ENCODE measurements around the gene GPS2. TPM values are rescaled to one million over a fixed set of nuclear protein-coding genes. Genes with fewer than 3 reads are reported as not detected.

Gene GPS2
- total RNA-seq, 4 donors from 2014 or later = 77.4 to 123 (median 87.0) TPM

DNA sequence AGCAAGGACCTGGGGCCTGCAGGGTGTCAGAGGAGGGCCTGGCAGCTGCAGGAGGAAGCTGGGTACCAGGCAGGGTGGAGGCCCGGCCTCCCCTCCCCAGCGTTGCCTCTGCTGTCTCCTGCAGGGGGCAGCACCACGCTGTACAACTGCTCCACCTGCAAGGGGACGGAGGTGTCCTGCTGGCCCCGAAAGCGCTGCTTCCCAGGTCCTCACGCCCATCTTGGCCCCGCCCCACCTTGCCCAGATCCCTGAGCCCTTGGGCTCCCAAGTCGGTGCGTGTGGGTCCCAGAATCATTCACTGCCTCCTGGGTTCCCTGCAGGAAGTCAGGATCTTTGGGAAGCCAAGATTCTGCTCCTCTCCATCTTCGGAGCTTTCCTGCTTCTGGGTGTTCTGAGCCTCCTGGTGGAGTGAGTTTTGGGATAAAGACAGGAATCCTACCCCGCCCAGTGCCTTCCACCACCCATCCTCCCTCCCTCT, 41.0 kb upstream of the GPS2 start:
- Histone ChIP-seq H3K4me1 (peaks cover 44% of the 10 kb centered on the region), H3K4me3 (no peak overlapping the region), H3K36me3 (no peaks in the 10 kb centered on the region), H3K27ac (peak overlapping the region; percentile 57), H3K9me3 (no peaks in the 10 kb centered on the region), H3K27me3 (no peaks in the 10 kb centered on the region)
- peak; percentile 89 to 90 for DNase-seq (ENCODE audit: low spot score in 2 of 2)
- TF ChIP-seq, protein P1, sequence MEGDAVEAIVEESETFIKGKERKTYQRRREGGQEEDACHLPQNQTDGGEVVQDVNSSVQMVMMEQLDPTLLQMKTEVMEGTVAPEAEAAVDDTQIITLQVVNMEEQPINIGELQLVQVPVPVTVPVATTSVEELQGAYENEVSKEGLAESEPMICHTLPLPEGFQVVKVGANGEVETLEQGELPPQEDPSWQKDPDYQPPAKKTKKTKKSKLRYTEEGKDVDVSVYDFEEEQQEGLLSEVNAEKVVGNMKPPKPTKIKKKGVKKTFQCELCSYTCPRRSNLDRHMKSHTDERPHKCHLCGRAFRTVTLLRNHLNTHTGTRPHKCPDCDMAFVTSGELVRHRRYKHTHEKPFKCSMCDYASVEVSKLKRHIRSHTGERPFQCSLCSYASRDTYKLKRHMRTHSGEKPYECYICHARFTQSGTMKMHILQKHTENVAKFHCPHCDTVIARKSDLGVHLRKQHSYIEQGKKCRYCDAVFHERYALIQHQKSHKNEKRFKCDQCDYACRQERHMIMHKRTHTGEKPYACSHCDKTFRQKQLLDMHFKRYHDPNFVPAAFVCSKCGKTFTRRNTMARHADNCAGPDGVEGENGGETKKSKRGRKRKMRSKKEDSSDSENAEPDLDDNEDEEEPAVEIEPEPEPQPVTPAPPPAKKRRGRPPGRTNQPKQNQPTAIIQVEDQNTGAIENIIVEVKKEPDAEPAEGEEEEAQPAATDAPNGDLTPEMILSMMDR (IDR thresholded peaks at IDR 0.05) = peak; percentile 61 to 90
- TF ChIP-seq POLR2A (IDR thresholded peaks at IDR 0.05) = no peak
- 5% methylated on average over 7 of the region's 12 CpGs for WGBS

DNA sequence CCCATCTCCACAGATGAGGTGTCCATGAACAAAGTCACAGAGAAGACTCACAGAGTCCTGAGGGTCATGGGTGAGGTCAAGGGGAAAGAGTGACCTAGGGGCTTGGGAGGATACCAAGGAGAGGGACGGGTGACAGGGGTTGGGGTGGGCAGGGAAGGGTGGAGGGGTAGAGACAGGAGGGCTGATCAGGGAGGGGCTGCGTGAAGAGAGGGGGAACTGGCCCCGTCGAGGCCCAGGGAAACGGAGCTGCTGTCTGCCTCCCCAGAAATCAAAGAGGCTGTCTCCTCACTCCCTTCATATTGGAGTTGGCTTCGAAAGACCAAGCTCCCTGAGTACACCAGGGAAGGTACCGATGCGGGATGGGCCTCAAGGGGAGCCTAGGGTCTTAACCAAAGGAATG, 40.4 kb upstream of the GPS2 start:
- Histone ChIP-seq H3K4me1 (peaks cover 49% of the 10 kb centered on the region), H3K27me3 (no peaks in the 10 kb centered on the region), H3K4me3 (no peak overlapping the region), H3K9me3 (no peaks in the 10 kb centered on the region), H3K36me3 (no peaks in the 10 kb centered on the region), H3K27ac (peak overlapping the region; percentile 34)
- WGBS = 76% methylated on average over 8 of the region's 8 CpGs
- TF ChIP-seq POLR2AphosphoS5 (IDR thresholded peaks at IDR 0.05) (no peak), EP300 (IDR thresholded peaks at IDR 0.05) (no peak), POLR2A (IDR thresholded peaks at IDR 0.05) (no peak)
- TF ChIP-seq, protein P1 (IDR thresholded peaks at IDR 0.05) = no peak
- no peak for DNase-seq (ENCODE audit: low spot score in 2 of 2)

DNA sequence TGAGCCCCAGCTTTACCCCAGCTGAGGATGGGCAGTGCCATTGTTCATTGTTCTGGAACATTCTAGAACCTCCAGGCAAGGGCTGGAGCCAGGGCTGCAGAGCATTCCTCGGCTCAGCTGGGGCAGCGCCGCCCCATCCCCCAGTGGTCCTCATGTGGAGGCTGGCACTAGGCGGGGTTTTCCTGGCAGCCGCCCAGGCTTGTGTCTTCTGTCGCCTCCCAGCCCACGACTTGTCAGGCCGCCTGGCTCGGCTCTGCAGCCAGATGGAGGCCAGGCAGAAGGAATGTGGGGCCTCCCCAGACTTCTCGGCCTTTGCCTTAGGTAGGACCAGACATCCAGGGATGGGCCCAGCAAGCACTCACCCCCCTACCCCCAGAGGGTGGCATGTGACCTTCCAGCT, 39.9 kb upstream of the GPS2 start, which contains the start of gene TMEM95:
Gene TMEM95 (plus strand): TSS at position 104 of the 400 bp plus-strand sequence. CDS start 49 bp downstream, at position 153.
- Histone ChIP-seq H3K36me3 (no peaks in the 10 kb centered on the region), H3K9me3 (no peaks in the 10 kb centered on the region), H3K4me1 (peaks cover 54% of the 10 kb centered on the region), H3K4me3 (peak within 1 kb of the TSS; percentile 79), H3K27ac (peak within 1 kb of the TSS; percentile 97), H3K27me3 (no peaks in the 10 kb centered on the region)
- WGBS = 20% methylated on average over 1 of the region's 10 CpGs
- TF ChIP-seq POLR2AphosphoS5 (IDR thresholded peaks at IDR 0.05) = no peak
- TF ChIP-seq, protein P1 (IDR thresholded peaks at IDR 0.05) = no peak
- TF ChIP-seq EP300 (IDR thresholded peaks at IDR 0.05) = no peak
- TF ChIP-seq POLR2A (IDR thresholded peaks at IDR 0.05) = no peak
- DNase-seq (ENCODE audit: low spot score in 2 of 2) = peak in 1 of 2 donors; percentile 69

DNA sequence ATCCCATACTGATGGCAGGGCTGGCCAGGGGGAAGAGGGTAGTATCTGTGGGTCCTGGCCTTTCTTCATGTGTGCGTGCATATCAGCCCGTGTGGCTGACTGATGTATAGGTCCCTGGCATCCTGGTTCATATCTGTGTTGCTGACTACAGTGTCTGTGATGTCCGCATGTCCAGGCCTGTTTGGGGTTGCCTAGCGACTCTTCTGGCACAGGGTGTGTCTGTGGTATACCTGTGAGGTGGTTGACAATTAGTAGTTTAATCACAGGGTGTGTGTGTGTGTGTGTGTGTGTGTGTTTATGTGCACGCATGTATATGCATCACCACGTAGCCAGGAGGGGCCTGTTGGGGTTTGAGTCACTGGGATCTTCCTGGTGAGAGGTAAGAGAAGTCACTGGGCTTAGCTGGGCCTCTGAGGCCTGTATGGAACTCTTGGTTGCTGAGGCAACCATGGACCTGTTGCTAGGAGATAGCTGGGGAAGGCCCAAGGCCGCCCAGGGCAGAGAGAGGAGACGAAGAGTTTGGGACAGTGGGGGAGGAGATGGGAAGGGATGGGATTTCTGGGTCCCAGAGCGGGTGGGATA, 39.2 kb upstream of the GPS2 start:
- DNase-seq (ENCODE audit: low spot score in 2 of 2) = peak in 1 of 2 donors; percentile 77
- Histone ChIP-seq H3K27me3 (no peaks in the 10 kb centered on the region), H3K27ac (peak overlapping the region; percentile 97), H3K4me1 (peaks cover 61% of the 10 kb centered on the region), H3K4me3 (peak overlapping the region; percentile 79), H3K9me3 (no peaks in the 10 kb centered on the region), H3K36me3 (no peaks in the 10 kb centered on the region)
- WGBS = 47% methylated on average over 6 of the region's 9 CpGs
- TF ChIP-seq EP300 (IDR thresholded peaks at IDR 0.05) (no peak), POLR2AphosphoS5 (IDR thresholded peaks at IDR 0.05) (peak in 1 of 3 donors; percentile 15)
- TF ChIP-seq, protein P1 (IDR thresholded peaks at IDR 0.05) = no peak

DNA sequence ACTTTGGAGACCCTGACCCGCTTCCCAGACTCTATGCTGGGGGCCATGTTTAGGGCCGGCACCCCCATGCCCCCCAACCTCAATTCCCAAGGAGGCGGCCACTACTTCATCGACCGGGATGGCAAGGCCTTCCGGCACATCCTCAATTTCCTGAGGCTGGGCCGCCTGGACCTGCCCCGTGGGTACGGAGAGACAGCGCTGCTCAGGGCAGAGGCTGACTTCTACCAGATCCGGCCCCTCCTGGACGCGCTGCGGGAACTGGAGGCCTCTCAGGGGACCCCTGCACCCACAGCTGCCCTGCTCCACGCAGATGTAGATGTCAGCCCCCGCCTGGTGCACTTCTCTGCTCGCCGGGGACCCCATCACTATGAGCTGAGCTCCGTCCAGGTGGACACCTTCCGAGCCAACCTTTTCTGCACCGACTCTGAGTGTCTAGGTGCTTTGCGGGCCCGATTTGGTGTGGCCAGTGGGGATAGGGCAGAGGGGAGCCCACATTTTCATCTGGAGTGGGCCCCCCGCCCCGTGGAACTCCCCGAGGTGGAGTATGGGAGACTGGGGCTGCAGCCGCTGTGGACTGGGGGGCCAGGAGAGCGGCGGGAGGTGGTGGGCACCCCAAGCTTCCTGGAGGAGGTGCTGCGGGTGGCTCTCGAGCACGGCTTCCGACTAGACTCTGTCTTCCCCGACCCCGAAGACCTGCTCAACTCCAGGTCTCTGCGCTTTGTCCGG, 37.9 kb upstream of the GPS2 start:
- DNase-seq (ENCODE audit: low spot score in 2 of 2) = peak in 1 of 2 donors; percentile 74
- peak overlapping the region; percentile 97 for H3K27ac ChIP-seq
- no peak for TF ChIP-seq EP300 (IDR thresholded peaks at IDR 0.05)
- TF ChIP-seq POLR2A (IDR thresholded peaks at IDR 0.05) = no peak
- TF ChIP-seq POLR2AphosphoS5 (IDR thresholded peaks at IDR 0.05) = no peak
- TF ChIP-seq, protein P1 (IDR thresholded peaks at IDR 0.05) = no peak
- WGBS = 68% methylated on average over 15 of the region's 37 CpGs
- no peaks in the 10 kb centered on the region for H3K9me3 ChIP-seq
- peak overlapping the region; percentile 79 for H3K4me3 ChIP-seq
- H3K36me3 ChIP-seq = no peaks in the 10 kb centered on the region
- no peaks in the 10 kb centered on the region for H3K27me3 ChIP-seq
- H3K4me1 ChIP-seq = peaks cover 74% of the 10 kb centered on the region
